SH-SY5Y (cell line): ENCODE data around the gene TIMM50.

Experiments used
- GATA2 ChIP-seq: IDR thresholded peaks from 2 replicates; pipeline ENCODE4 v1.6.1; 2011; ENCODE audit warnings: mild to moderate bottlenecking, low read depth, low read length
- GATA3 ChIP-seq: IDR thresholded peaks from 2 replicates; pipeline ENCODE4 v1.6.1; 2011; ENCODE audit warnings: low read depth, mild to moderate bottlenecking, low read length, moderate library complexity

The TIMM50 gene

DNA sequence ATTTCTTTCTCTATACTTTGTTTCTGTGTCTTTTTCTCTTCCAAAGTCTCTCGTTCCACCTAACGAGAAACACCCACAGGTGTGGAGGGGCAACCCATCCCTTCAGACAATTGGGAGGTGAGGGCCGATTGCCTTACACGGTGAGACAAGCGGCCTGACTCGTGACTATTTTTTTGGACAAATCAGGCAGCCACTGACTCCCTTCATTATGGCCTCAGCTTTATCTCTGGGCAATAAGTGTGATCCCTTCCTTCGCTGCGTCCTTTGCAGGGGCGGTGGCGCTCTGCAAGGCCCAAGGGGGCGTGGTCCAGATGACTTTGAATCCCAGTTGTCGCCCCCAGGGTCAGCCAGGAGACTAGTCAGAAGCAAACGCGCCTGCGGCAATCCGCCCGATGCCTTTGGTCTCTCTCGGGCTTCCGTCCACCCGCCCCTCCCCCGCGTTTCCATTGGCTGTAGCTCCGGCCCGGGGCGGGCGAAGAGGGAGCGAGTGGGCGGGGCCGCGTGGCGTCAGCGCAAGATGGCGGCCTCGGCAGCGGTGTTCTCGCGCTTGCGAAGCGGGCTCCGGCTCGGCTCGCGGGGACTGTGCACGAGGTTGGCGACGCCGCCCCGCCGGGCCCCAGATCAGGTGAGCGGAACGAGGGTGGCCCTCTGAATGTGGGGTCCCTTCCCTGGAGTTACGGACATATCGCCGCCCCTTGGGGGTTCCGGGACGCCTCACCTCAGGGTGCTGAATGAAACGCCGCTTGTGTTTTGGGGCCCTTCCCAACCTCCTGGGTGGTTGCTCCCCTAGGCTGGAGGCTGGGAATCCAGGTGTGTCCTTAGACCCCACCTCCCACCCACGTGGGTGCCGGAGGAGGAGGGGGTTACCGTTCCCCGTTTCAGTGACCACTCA is at the start of gene TIMM50:
Gene TIMM50, plus strand, starts transcription at position 502 of the 892 bp plus-strand sequence. Its CDS starts 16 bp downstream, at position 518.
- no peak for TF ChIP-seq GATA3
- no peak for TF ChIP-seq GATA2

DNA sequence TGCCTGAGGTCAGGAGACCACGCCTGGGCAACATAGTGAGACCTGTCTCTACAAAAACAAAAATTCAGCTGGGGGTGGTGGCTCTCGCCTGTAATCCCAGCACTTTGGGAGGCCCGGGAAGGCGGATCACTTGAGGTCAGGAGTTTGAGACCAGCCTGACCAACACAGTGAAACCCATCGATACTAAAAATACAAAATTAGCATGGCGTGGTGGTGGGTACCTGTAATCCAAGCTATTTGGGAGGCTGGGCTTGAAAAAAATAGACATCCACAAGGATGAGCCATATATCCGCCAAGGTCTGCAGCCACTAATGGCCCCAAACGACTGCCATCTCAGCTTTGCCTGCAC is 48.0 kb upstream of the TIMM50 start:
- TF ChIP-seq GATA2 = no peak
- TF ChIP-seq GATA3 = no peak

GRCh38 chr19:39433480-39434079 is 47.1 kb upstream of the TIMM50 start:
- no peak for TF ChIP-seq GATA3
- TF ChIP-seq GATA2 = no peak

DNA sequence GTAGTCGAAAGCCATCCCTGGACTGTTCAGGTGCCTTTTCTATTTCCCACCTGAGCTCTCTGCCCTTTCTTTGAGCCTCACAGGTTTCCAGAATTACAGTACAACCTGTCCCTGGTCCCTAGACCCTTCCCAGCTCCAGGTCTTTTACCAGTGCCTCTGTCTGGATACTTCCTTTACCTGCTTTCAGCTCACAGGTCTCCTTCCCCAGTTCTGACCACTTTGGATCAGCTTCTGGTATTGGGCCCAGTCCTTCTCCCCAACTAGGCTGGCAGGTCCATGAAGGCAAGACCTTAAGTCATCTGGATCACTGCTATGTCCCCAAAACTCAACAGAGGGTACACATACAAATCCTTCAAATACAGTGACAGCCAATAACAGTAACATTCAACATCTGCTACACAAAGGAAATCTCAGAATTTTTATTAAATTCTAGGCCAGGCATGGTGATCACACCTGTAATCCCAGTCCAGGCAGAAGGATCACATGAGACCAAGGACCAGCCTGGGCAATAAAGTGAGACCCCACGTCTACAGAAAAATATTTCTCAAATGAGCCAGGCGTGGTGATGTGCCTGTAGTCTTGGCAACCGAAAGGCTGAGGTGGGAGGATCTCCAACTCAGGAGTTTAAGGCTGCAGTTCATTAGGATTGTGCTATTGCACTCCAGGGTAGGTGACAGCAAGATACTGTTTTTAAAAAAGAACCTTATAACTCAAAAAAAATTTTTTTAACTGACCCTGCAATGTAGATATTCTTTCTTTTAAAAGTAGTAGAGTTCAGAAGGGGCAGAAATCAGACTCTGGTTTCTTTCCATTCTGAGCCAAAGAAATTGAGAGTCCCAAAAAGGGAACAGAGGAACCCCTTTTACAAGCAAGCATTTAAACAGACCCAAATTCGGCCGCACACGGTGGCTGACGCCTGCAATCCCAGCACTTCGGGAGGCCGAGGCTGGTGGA is 46.2 kb upstream of the TIMM50 start:
- TF ChIP-seq GATA3 (no peak), GATA2 (no peak)

- TF ChIP-seq GATA3 (no peak), GATA2 (no peak)
Observed at GRCh38 chr19:39435499-39436349, 44.9 kb upstream of the TIMM50 start, which contains the start of gene RPS16. Gene RPS16, minus strand, starts transcription at chr19:39435949. Its CDS starts 54 bp downstream, at chr19:39435895.

GRCh38 chr19:39436350-39436716 is 44.3 kb upstream of the TIMM50 start:
- TF ChIP-seq GATA3 (no peak), GATA2 (no peak)

GRCh38 chr19:39438270-39438934 is 42.2 kb upstream of the TIMM50 start:
- TF ChIP-seq GATA2 (no peak), GATA3 (no peak)

GRCh38 chr19:39444598-39445195 is 35.9 kb upstream of the TIMM50 start:
- TF ChIP-seq GATA3 (no peak), GATA2 (no peak)

GRCh38 chr19:39445196-39446111 is 35.2 kb upstream of the TIMM50 start, which contains the start of gene SUPT5H:
Gene SUPT5H, plus strand, starts transcription at chr19:39445582. Its CDS starts 309 bp downstream, at chr19:39445891.
- TF ChIP-seq GATA2 (0 out of 2 replicates have a peak, but pooled peaks have one; percentile 28), GATA3 (no peak)

DNA sequence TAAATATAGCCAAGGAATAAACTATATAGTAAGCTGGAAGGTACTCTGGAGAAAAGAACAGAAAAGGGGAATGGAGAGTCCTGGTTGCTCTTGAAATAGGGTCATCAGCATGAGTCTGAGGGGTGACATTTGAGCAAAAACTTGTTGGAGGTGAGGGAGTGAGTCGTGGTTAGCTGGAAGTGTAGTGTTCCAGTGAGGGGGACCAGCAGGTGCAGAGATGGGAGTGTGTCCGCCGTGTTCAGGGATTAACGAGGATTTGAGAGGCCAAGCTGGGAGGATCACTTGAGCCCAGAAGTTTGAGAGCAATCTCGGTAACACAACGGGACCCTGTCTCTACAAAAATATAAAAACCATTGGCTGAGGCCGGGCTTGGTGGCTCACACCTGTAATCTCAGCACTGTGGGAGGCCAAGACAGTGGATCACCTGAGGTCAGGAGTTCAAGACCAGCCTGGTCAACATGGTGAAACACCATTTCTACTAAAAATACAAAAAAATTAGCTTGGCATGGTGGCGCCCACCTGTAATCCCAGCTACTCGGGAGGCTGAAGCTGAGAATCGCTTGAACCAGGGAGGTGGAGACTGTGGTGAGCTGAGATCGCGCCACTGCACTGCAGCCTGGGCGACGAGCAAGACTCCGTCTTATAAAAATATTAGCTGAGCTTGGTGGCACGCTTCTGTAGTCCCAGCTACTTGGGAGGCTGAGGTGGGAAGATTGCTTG is 34.1 kb upstream of the TIMM50 start:
- TF ChIP-seq GATA3 (no peak), GATA2 (no peak)

DNA sequence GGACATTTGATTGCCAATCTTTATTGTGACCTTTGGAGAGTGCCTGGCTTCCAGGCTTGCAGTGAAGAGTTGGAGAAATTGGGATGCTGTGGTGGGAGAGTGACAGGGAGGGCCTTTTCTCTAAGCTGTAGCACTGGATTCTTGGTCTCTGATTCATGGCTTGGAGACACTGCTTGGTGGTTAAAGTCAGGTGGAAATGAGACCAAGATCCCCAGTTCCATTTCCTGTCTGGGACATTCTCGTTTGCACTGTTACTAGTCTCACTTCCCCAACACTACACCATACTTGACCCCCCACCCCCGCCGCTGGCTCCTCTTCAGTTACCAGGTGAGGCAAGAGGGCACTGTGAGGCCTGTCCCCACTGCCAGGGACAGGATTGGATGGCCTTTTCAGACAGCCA is 32.4 kb upstream of the TIMM50 start:
- TF ChIP-seq GATA3 (no peak), GATA2 (no peak)
